Endodermal cell (in vitro differentiated cells): Measurements from ENCODE around the gene MMAA. TPM values are rescaled to one million over a fixed set of nuclear protein-coding genes. Genes with fewer than 3 reads are reported as not detected.

Source experiments
- DNase-seq: peaks from one replicate; pipeline ENCODE4 v3.0.0-alpha.2; 2017
- H3K27ac ChIP-seq: 2 replicates; pipeline ENCODE4 v1.5.1; 2013; ENCODE audit warnings: mild to moderate bottlenecking, low read depth, low read length, moderate library complexity
- H3K27me3 ChIP-seq: 2 replicates; pipeline ENCODE4 v1.6.1; 2013; ENCODE audit warnings: mild to moderate bottlenecking, low read length, moderate library complexity; ENCODE audit not compliant: insufficient read depth, control insufficient read depth, poor library complexity, severe bottlenecking
- H3K36me3 ChIP-seq: 2 replicates; pipeline ENCODE4 v1.7.0; 2013; ENCODE audit warnings: mild to moderate bottlenecking, low read length, moderate library complexity; ENCODE audit not compliant: control insufficient read depth, insufficient read depth
- H3K4me1 ChIP-seq: one replicate; pipeline ENCODE4 v1.7.0; 2013; ENCODE audit warnings: low read length; ENCODE audit not compliant: control insufficient read depth, insufficient read depth
- H3K4me3 ChIP-seq: 2 replicates; pipeline ENCODE4 v1.5.1; 2013; ENCODE audit warnings: mild to moderate bottlenecking, low read length, moderate library complexity
- H3K9ac ChIP-seq: 2 replicates; pipeline ENCODE4 v1.6.1; 2013; ENCODE audit warnings: mild to moderate bottlenecking, low read length, moderate library complexity; ENCODE audit not compliant: poor library complexity, severe bottlenecking; ENCODE audit errors: extremely low read depth
- H3K9me3 ChIP-seq: 2 replicates; pipeline ENCODE4 v1.6.1; 2013; ENCODE audit warnings: mild to moderate bottlenecking, low read length, moderate library complexity; ENCODE audit not compliant: control insufficient read depth
- H3K27ac Mint-ChIP-seq: 2 replicates; pipeline ENCODE4 v1.8.0; 2020; ENCODE audit warnings: mixed read lengths
- H3K27me3 Mint-ChIP-seq: 2 replicates; pipeline ENCODE4 v1.8.0; 2021; ENCODE audit warnings: mild to moderate bottlenecking, mixed read lengths; ENCODE audit not compliant: insufficient read depth
- H3K36me3 Mint-ChIP-seq: 2 replicates; pipeline ENCODE4 v1.8.0; 2020; ENCODE audit warnings: low read depth, mixed read lengths
- H3K4me1 Mint-ChIP-seq: 2 replicates; pipeline ENCODE4 v1.8.0; 2020; ENCODE audit warnings: mixed read lengths
- H3K4me3 Mint-ChIP-seq: 2 replicates; pipeline ENCODE4 v1.8.0; 2020; ENCODE audit warnings: mild to moderate bottlenecking, moderate library complexity, mixed read lengths
- H3K9me3 Mint-ChIP-seq: 2 replicates; pipeline ENCODE4 v1.8.0; 2020; ENCODE audit warnings: mild to moderate bottlenecking, mixed read lengths
- WGBS, 2 experiments: methylation state at CpG; one replicate each; pipeline versions ENCODE4 v1.1.5 to v1.1.7; 2013; ENCODE audit warnings: missing lambda C conversion rate in 2 of 2, mixed read lengths in 1 of 2; ENCODE audit not compliant: insufficient coverage in 1 of 2, insufficient read length in 1 of 2; 5-methylcytosine and 5-hydroxymethylcytosine counted together
- total RNA-seq, 2 donors: library from RNA; stranded (reverse); fragmentation: NEBNext Ultra II Directional in 1 of 2; extraction: Animal tissue kit (Norgen Biotek cat#: 25700) in 1 of 2; gene quantifications; 2 replicates in 1 of 2; 3 replicates in 1 of 2; pipeline ENCODE4 v1.2.1, GENCODE V29; 2021
- TF ChIP-seq, protein P1 (sequence below): fragments of 200-600 bp; sonication (generic); conservative IDR thresholded peaks from 2 replicates; pipeline ENCODE4 v1.5.0; 2021; ENCODE audit warnings: antibody characterized with exemption, mild to moderate bottlenecking

MMAA gene
- total RNA-seq, 2 donors from 2014 or later, result 6.8 to 6.9 TPM

DNA sequence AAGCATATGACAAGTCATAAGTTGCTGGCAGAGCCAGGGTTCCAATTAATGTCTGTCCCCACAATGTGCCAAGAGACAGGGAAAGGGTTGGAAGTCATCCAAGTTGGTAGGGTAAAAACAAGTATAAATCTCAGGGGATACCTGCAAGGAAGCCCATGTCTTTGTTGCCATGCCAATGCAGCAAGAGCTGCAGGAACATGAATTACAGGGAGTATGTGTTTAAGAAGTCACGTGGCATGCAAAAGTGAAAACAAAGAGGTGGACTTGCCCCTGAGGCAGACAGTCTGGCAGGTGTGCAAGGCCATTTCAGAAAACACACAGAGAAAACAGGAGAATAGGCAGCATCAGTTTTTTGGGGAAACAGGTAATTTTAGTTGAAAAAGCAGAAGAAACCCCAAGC is 90.2 kb downstream of the MMAA start:
- no peaks in the 10 kb centered on the region for H3K36me3 ChIP-seq
- WGBS, 2 experiments, result 95 to 100% methylated on average over 1 of the region's 1 CpG
- DNase-seq, result no peak
- peaks cover 12% of the 10 kb centered on the region for H3K9me3 ChIP-seq
- Mint-ChIP-seq H3K27ac (no peak overlapping the region), H3K4me3 (no peak overlapping the region), H3K9me3 (peaks cover 4% of the 10 kb centered on the region), H3K27me3 (no peaks in the 10 kb centered on the region), H3K36me3 (peaks cover 10% of the 10 kb centered on the region), H3K4me1 (peaks cover 44% of the 10 kb centered on the region)
- TF ChIP-seq, protein P1, sequence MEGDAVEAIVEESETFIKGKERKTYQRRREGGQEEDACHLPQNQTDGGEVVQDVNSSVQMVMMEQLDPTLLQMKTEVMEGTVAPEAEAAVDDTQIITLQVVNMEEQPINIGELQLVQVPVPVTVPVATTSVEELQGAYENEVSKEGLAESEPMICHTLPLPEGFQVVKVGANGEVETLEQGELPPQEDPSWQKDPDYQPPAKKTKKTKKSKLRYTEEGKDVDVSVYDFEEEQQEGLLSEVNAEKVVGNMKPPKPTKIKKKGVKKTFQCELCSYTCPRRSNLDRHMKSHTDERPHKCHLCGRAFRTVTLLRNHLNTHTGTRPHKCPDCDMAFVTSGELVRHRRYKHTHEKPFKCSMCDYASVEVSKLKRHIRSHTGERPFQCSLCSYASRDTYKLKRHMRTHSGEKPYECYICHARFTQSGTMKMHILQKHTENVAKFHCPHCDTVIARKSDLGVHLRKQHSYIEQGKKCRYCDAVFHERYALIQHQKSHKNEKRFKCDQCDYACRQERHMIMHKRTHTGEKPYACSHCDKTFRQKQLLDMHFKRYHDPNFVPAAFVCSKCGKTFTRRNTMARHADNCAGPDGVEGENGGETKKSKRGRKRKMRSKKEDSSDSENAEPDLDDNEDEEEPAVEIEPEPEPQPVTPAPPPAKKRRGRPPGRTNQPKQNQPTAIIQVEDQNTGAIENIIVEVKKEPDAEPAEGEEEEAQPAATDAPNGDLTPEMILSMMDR, result no peak
- H3K27me3 ChIP-seq, result no peaks in the 10 kb centered on the region
- H3K9ac ChIP-seq, result no peak overlapping the region
- no peaks in the 10 kb centered on the region for H3K4me1 ChIP-seq
- H3K4me3 ChIP-seq, result no peak overlapping the region
- H3K27ac ChIP-seq, result no peak overlapping the region

Other genes starting within 250 kb of the MMAA start
- 10 to 100 TPM; 25.1 to 28.3 TPM for gene SMAD1, start 137.5 kb upstream of the MMAA start, total RNA-seq
- 1 to 10 TPM in 1 of 2 donors, not detected in 1; 6.8 TPM for gene C4orf51, start 60.8 kb downstream of the MMAA start, total RNA-seq